Right ventricle myocardium inferior (tissue), 1 donor: ENCODE measurements around the gene TTF1. TPM values are rescaled to one million over a fixed set of nuclear protein-coding genes. Genes with fewer than 3 reads are reported as not detected.
A peak's percentile ranks its signal among the peaks of the same experiment; 100 is the strongest.

Experiments used
- ATAC-seq: fragments of 200-7000 bp; cut with Tn5 transposase; one replicate; pipeline ENCODE4 v1.9.1; 2020; ENCODE audit warnings: mild to moderate bottlenecking, moderate library complexity
- DNase-seq: peaks from one replicate; pipeline ENCODE4 v3.0.0; 2021; ENCODE audit errors: missing footprints
- intact Hi-C: fragments of 100-400 bp; cut with DNase I; formaldehyde crosslinking; loops from one replicate; pipeline ENCODE4 v1.11.0; 2022
- total RNA-seq: library from RNA; stranded (reverse); fragmentation: NEBNext Ultra II Directional; extraction: Animal tissue kit (Norgen Biotek cat#: 25700); gene quantifications from one replicate; pipeline ENCODE4 v1.2.1, GENCODE V29; 2021
- donor health status: DM: no; HTN: yes; CAD: no; lungs with severe emphysema.

The TTF1 gene
- total RNA-seq, 1 donor from 2014 or later, result 17.2 TPM

GRCh38 chr9:132372177-132373095 lies 34.2 kb downstream of the TTF1 start:
- DNase-seq, result no peak
- intact Hi-C loops, result no loop called here
- peak; percentile 88 for ATAC-seq

DNA sequence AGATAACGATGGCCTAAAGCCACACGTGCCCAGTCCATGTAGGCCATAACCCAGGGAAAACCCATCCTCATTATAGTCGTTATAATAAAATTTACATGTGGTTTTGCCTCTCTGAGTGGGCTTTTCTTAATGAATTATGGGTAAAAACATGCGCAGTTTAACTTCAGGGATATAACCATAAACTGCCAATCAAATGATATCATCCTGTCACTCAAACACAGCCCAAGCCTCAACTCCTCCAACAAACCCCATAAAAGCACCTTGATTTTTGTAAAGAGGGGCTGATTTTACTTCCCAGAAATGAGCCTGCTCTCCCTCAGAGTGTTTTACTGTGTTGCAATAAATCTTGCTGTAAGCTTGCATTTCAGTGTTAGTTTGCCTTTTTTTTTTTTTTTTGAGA lies 36.0 kb downstream of the TTF1 start:
- intact Hi-C loops, result no loop called here
- ATAC-seq (no peak), DNase-seq (no peak)

DNA sequence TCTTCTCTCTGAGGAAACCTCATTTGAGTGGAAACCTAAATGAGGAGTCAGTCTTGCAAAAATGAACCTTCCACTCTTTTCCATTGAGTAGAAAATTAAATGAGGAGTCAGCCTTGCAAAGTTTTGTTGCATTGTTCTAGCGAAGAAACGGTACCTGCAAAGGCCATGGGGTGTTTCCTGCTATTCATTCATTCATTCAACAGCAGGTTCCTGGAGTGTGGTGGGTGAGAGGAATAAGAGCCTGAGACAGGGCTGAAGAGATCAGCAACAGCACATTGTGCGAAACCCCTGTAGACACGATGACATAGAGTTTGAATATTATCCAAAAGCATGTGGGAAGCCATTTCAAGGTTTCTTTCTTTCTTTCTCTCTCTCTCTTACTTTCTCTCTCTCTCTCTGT lies 37.2 kb downstream of the TTF1 start:
- ATAC-seq (no peak), DNase-seq (no peak)
- intact Hi-C loops, result no loop called here

GRCh38 chr9:132367613-132368313 lies 38.9 kb downstream of the TTF1 start:
- no peak for DNase-seq
- intact Hi-C loops, result no loop called here
- ATAC-seq, result no peak

DNA sequence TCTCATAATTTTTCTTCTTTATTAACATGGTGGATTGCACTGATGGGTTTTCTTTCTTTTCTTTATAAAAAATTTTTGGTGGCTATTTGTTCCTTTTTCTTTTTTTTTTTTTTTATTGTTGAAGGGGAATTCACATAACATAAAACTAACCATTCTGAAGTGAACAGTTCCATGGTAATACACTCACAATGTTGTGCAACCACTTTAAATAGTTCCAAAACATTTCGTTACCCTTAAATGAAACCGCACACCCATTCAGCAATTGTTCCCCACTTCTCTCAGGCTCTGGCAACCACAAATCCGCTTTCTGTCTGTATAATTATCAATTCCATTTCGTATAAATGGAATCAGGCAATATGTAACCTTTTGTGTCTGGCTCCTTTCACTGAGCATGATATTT lies 40.2 kb downstream of the TTF1 start:
- no peak for DNase-seq

GRCh38 chr9:132365986-132366385 lies 40.7 kb downstream of the TTF1 start:
- intact Hi-C loops, result no loop called here
- ATAC-seq (no peak), DNase-seq (no peak)

More for the DNA sequence above, 40.2 kb downstream of the TTF1 start:
- intact Hi-C loops, result no loop called here
- no peak for ATAC-seq

- ATAC-seq, result no peak
- no peak for DNase-seq
- intact Hi-C loops, result no loop called here
Observed at GRCh38 chr9:132364068-132364467, 42.6 kb downstream of the TTF1 start.

DNA sequence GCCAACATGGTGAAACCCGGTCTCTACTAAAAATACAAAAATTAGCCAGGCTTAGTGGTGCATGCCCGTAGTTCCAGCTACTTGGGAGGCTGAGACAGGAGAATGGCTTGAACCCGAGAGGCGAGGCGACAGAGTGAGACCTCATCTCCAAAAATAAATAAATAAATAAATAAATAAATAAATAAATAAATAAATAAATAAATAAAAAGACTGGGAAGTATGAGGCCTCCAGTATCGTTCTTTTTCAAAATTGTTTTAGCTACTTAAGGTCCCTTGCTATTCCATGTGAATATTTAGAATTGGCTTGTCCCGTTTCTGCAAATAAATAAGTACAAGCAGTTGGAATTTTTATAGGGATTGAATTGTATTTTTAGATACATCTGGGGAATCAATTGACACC lies 48.9 kb downstream of the TTF1 start:
- no peak for DNase-seq
- intact Hi-C loops, result no loop called here
- no peak for ATAC-seq

DNA sequence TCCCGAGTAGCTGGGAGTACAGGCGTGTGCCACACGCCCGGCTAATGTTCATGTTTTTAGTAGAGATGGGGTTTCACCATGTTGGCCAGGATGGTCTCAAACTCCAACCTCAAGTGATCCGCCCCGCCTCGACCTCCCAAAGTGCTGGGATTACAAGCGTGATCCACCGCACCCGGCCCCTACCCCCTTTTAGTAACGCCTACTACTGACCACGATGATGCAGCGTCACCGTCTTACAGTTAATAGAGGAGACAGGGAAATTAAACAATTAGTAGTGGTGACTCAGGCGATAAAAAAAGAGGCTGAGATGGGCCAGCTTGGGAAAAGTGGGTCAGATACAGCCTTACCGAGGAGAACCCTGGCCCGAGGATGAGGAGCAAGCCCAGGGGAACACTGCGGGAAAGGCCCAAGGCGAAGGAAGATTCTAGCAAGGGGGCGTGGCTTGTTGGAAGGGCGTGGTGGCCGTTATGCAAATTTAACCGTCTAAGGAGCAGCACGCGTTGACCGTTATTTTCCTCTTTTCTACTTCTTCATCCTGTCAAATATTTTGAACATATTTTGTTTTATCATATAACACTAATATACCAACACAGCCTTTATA lies 50.2 kb downstream of the TTF1 start:
- DNase-seq (no peak), ATAC-seq (no peak)
- intact Hi-C loops, result no loop called here

- peak; percentile 99 for DNase-seq
- peak; percentile 99 for ATAC-seq
- intact Hi-C loops, result loop anchor here (1.0 kb wide), 1 partner anchor 52 kb away; the partner anchor contains the start of gene TTF1
Observed at GRCh38 chr9:132354637-132355355, 51.8 kb downstream of the TTF1 start, which contains the start of gene SETX. Gene SETX (minus strand): TSS chr9:132354986. CDS start chr9:132349428, 5,558 bp downstream.

DNA sequence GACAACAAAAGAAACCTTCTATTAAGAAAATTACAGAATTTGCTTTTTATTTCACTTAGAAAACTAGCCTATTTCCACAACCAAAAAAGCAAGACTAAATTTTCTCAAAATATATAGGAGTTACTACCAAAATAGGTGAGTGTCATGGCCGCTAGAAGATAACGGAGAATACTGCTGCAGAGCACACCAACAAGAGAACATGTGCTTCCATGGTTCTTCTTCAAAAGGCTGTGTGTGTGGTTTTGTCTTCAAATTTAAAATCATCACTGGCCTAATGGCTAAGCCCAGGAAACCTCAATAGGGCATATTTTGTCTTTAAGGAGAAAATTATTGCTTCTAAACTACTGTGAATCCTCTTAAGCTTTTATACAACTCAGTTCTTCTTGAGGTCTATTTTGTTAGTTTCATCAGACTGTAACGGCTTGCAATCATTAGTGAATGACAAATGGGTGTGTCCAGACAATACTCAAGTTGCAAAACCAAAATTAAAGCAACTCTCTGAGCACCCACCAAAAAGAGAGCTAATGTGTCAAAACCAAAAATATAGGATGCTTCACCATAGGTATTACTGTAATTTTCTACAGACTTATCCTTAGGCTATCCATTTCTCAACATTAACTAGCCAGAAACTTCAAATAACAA lies 55.1 kb downstream of the TTF1 start:
- intact Hi-C loops, result no loop called here
- DNase-seq (no peak), ATAC-seq (no peak)

GRCh38 chr9:132350861-132351315 lies 55.8 kb downstream of the TTF1 start:
- DNase-seq (no peak), ATAC-seq (no peak)
- intact Hi-C loops, result no loop called here

DNA sequence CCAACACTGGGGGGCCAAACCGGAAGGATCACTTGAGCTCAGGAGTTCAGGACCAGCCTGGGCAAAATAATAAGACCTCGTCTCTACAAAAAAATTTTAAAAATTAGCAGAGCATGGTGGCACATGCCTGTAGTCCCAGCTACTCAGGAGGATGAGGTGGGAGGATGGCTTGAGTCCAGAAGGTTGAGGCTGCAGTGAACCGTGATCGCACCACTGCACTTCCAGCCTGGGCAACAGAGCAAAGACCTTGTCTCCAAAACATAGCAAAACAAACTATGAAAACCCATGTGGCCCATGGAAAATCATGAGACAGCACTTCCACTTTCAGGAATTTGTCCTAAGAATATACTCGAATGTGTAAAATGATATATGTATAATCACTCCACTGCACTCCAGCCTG lies 58.0 kb downstream of the TTF1 start:
- intact Hi-C loops, result no loop called here
- ATAC-seq (no peak), DNase-seq (no peak)

- no peak for DNase-seq
- ATAC-seq, result no peak
- intact Hi-C loops, result no loop called here
Observed at GRCh38 chr9:132346177-132346576, 60.5 kb downstream of the TTF1 start.

GRCh38 chr9:132341177-132341840 lies 65.3 kb downstream of the TTF1 start:
- intact Hi-C loops, result no loop called here
- DNase-seq (no peak), ATAC-seq (no peak)

GRCh38 chr9:132334364-132334763 lies 72.3 kb downstream of the TTF1 start:
- DNase-seq (no peak), ATAC-seq (no peak)
- intact Hi-C loops, result loop anchor here (5.0 to 10.0 kb wide), 2 partner anchors 48 to 50 kb away; no protein-coding TSS in a partner anchor

GRCh38 chr9:132333556-132333955 lies 73.1 kb downstream of the TTF1 start:
- DNase-seq (no peak), ATAC-seq (no peak)
- intact Hi-C loops, result loop anchor here (5.0 to 10.0 kb wide), 2 partner anchors 49 kb away; no protein-coding TSS in a partner anchor

- DNase-seq (no peak), ATAC-seq (no peak)
- intact Hi-C loops, result no loop called here
Observed at GRCh38 chr9:132328580-132328979, 78.1 kb downstream of the TTF1 start.
